ENCODE results near the gene POLR1H.

The POLR1H gene

DNA sequence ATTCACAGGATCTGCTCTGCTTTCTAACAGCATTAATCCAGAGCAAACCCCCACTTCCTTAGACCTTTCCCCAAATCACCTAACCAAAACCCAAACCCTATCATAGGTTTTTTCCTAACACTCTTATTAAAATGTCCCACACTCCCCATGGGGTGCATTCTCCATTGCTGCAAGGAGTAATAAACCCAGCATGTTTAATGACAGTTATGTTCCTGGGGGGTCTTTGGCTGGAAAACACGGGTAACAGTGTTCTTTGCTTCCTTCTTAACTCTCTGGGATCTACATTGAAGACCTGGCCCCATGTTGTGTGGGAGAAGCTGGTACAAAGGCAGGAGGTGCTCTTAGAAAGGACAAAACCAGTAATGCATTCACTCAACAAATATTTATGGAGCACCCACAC, 35.8 kb downstream of the POLR1H start:
- no peak for DNase-seq (ENCODE audit: low spot score)

DNA sequence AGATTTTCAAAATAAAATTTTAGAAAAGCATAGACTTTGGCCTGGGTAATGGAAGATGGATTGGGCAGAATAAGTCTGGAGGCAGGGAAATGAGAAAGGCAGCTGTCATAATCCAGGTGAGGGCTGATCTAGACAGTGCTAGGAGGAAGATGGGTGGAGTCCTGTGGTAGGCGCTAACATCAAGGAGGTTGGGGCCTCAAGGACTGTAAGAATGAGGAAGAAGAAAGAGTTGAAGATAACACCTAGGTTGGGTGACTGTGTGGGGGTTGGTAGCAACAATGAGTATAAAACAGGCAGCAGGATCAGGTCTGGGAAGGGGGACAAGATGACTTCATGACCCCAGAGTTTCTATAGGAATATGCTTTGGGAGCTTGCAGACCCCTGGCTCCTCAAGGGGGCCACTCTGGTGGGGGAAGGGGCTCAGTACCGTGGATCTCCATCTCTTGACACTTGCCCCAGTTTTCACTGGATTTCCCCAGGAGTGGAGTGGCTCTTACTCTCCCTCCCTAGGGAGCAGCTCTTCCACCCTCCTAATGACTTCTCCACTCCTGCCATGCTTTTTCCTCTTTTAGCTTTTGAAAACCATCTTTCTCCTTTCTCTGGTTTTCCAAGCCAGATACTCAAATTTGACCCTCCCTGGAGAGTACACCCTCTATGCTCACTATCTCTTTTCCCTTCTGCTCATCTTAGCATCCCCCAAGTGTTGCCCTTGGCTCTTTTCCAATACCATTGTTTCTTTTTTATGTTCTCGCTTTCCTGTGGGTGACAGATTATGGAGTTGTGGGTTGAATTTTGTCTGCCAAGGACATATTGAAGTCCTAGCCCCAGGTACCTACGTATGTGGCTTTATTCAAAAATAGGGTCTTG, 37.1 kb downstream of the POLR1H start:
- DNase-seq (ENCODE audit: low spot score) = no peak

DNA sequence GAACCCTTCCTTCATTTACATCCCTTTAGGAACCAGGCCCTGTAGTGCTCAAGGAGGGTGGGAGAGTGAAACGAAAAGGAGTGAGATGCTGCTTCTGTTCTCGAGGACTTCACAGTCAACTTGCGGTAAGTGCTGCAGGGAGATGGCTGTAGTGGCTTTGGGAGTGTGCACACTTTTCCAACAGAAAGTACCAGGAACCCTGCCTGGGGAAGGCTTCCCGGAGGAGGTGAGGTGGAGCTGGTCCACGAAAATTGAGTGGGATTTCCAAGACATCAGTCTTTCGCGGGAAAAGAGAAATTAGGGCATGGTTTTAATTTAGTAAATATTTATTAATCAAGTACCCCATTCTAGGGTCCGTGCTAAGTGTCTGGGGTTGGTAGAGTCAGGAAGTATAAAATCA, 39.1 kb downstream of the POLR1H start:
- no peak for DNase-seq (ENCODE audit: low spot score)

DNA sequence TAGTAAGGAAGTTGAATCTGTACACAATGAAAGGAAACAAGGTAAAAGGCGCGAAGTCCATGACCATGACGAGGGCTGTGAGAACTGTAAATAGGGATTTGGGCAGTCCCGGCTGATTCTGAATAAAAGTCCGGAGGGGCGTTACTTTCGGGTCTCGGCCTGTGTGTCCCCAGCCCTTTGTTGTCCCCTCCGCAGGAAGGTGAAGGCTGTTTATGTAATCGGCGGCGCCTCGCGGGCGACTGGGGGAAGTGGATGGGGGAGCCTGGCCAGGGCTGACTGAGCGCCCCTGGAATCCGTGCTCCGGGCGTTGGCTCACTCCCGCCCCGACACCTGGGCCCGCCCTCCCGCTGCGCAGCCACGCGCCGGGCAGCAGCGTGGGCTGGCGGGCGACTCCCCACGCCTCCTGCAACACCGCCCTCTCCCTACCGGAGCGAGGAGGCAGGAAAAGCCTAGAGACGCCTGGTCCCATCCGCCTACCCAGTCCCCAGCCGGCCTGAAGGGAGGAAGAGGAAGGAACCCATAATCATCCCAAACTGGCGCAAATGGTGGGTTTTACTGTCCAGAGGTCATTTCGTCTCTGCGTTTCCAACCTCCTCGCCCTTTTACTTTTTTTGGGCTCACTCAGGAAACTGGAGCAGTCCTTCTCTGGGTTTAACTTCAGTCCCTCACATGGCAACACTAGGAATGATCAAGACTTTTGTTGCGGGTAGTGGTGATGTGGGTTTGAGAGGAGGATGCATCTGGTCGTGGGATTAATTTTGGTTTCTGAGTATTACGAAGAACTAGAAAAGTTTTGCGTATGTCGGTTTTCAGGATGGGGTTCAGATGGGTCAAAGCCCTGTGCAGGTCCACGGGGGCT, 39.7 kb downstream of the POLR1H start:
- no peak for DNase-seq (ENCODE audit: low spot score)

DNA sequence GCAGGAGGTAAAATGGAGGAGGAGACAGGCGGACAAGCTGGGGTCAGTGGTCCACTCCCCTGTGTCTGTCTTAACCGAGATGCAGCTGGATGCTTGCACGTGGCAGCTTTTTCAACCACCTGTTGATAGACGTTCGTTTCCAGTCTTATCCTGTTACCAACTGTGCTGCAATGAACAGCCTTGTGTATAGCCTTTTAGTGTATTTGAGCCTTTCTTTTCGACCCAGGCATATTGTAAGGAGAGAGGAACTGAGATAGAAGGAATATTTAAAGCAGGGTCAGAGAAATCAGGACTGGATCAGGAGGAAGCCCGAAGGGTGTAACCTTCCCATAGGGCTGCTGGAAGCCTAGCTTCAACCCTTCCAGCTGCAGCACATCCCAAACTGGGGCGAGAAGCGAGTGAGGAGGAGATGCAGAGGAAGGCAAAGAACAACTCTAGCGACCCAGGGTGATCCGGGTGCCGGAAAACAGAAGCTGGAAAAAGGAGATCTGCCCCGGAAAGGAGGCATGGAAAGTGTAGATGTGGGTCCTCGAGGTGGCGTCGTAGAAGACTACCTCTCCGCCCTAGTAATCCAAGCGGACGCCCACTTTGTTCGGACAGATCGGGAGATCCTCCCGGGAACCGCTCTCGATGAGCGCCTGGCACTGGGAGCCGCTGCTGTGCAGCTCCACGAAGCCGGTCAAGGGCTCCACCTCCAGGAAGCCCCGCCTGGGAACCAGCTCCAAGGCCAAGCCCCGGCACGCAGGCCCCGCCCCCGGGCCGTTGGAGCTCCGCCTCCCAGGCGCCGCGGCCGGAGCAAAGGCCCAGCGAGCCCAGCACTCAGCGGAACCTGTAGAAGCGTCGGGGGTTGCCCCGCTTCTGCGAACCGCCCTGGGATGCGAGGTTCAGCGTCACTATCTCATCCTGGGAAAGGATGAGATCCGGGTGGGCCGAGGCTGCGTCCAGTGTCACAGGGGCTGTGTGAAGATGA, 40.7 kb downstream of the POLR1H start:
- peak; percentile 88 for DNase-seq (ENCODE audit: low spot score)

DNA sequence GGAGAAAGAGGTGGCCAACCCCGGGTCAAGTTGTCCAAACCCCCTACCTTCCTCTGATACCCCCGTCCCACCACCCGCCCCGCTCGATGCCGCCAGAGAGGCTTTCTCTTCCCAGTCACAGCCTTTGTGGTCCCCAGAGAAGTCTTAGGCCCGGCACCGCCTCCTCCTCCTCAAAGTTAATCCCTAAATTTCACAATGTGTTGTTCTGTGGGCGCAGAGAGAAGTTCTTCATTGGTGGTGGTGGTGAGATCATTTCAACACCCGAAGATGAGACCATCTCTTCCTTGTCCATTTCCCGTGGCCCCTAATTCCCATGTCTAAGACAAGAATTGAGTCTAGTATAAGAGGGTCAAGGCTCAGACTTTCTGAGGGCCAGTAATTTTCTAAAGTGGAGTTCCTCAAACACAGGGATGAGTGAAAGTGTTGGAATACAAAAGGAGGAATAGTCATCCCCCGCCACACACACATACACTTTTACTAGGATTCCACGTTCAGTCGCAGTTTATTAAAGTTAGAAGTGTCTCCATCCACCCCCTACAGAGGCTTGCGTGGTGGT, 41.4 kb downstream of the POLR1H start:
- no peak for DNase-seq (ENCODE audit: low spot score)

DNA sequence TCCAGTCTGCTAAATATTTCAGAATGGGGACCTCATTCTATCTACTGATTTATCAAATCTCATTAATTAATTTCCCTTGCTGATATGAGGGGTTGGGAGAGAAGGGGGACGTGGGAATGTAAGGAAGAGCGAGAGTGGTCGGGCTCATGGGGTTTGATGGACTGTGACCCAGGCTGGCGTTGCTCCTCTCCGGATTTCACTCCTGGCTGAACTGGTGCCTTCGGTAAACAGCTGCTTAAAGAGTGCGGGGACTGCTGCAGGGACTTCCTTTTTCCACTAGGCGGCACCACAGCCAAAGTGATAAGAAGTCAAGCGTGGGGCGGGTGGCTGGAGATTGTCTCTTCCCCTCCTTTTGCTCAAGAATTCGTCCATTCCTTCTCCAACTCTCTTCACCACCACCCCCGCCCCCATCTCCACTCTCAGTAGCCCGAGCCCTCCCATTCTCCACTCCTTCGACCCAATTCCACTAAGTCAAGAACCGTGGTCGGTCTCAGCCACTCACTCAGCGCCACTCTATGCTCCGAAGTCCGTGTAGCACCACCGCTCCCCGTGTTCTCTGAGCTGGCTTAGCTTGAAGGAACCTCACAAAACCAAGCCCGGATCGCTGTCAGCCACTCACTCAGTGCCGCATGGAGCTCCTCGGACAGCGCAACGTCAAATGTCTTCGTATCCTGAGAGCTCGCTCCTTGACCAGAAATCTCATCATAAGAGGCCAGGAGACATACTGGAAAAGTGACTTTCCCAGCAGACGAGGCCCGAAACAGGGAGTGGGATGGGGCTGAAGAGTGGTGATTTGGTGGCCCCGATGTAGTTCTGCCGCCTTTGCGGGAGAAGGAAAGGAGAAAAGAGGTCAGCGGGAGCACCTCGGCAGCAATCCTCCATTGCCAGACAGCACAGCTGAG, 42.2 kb downstream of the POLR1H start:
- peak; percentile 93 for DNase-seq (ENCODE audit: low spot score)

DNA sequence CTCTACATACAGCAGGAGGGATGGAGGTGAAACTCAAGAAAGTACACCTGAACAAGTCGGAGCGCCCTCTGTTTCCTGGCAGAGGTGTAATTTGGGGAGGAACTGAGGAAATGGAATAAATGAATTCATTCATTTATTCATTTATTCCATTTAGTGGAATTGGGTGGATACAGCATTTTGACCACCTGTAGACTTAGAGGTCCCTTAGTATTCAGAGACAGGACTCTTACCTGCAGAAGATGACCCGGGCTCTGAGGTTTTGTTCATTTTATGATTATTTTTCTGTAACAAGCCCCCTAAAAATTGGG, 42.8 kb downstream of the POLR1H start:
- no peak for DNase-seq (ENCODE audit: low spot score)

DNA sequence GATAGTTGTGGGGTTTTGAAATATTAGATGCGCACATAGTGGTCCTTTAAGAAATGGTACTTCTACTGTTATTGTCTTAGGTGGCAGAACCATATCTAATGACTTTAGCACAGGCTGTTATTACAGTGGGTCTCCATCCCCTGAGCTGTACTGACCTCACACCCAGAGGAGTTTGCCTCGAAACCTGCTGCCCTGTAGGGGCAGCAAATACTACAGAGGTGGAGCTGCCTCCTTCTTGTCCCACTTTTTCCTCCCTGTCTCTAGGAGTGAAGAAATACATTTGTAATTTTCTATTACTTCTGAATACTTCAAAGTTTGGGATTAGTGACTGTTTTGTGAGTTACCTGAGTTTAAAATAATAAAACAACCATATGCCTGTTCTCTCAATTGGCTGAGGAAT, 43.6 kb downstream of the POLR1H start:
- DNase-seq (ENCODE audit: low spot score) = no peak

DNA sequence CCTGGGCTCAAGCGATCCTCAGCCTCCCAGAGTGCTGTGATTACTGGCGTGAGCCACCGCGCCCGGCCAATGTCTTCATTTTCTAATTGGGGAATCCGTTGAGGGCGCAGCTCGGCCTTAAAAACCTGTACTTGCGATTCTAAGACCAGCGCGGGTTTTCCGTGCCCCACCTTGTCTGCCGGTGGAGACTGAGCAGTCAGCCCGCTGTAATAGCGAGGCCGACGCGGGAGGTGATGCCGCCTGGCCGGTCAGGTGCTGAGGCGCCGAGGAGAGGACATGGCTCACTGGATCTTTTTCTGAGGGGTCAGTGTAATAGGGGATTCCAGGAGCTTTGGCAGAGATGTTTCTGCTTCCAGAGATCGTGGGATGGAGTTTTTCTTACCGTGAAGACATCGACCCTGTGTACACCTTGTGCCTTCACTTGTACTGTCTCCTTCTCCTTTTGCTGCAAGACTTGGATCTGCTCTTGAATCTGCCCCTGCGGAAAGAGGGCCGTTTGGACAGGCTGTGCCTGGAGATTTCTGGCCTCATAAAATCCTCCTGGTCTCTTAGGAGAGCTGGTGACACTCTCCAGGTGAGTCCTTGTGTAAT, 50.3 kb downstream of the POLR1H start:
- DNase-seq (ENCODE audit: low spot score) = no peak

DNA sequence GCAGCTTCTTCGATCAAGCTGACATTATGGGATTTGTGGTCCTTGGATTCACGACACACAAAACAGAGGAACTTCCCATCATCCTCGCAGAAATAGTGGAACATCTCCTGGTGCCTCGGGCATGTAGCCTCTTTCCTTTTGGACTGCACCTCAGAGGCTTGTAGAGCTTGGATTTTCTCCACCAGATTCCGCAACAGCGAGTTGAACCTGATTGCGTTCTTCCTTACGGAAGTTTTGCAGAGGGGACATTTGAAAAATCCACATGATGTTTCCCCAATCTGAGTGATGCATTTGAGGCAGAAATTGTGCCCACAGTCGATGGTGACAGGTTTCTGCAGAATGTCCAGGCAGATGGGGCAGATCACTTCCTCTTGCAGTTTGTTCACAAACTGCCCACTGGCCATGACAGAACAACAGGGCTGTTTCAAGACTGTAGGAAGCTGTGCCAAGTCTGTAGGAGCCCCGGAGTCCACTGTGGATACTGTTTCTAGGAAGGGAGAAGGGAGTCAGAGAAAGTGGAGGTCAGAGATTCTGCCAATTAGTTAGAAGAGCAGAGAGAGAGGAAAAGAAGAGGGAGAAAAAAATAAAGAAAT, 51.4 kb downstream of the POLR1H start:
- DNase-seq (ENCODE audit: low spot score) = no peak

DNA sequence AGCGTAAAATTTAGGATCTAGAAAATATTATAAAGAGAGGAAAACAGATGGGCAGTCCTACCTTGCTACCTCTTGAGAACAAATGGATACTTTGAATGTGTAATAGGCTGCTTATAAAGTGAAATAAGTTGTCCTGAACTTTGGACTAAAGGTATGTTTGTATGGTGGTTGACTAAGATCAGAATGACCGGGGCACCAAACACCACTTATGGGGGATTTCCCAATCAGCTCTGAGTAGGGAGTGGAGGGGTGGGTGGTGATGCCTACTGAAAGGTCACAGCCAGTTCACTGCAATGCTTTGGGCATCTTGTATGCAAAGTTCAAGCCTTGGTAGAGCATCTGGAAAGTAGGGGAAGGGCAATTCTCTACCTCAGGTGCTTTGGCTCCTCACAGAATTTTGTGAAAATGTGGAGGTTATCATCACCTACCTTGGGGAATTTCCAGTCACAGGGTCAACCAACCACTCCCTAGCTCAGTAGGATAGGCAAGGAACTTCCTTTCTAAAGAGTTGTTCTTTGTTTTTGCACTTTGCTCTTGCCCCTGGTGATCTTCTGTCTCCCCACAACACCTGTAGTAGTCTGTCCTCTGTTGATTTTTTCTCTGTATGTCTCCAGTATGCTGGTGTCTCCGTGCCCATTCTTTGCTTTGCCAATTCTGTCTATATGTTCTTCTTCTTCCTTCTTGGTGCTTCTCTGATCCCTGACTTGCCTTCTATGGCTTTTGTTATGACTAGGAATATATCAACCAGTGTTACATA, 52.1 kb downstream of the POLR1H start, which contains the start of gene TRIM31:
TSS of gene TRIM31 (minus strand) at position 88 of the 757 bp plus-strand sequence. CDS start 285 bp downstream, outside the sequence.
- no peak for DNase-seq (ENCODE audit: low spot score)

DNA sequence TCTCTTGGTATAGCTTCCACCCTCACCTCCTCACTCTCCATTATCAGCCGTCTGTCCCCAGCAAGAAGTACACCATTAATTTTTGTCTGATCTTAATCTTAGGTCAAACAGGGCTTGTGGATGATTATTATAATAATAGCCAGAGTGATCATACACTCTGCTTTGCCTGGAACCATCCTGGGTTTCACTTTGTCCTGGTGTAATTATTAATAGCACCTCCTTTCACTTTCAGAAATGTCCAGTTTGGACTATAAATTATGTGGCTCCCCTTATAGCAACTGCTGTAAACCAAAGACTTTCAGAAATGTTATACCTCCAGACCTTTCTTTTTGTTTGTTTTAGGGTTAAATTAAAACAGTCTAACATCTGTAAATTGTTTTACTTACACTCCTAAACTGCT, 52.8 kb downstream of the POLR1H start:
- no peak for DNase-seq (ENCODE audit: low spot score)
